Left renal cortex interstitium (tissue), 4 donors: Measurements from ENCODE around the gene FILIP1L. TPM values are rescaled to one million over a fixed set of nuclear protein-coding genes. Genes with fewer than 3 reads are reported as not detected.

Experiments
- DNase-seq, 4 donors: peaks; one replicate each; pipeline ENCODE4 v3.0.0-alpha.2; 2013; ENCODE audit warnings: low read depth in 4 of 4, low spot score in 2 of 4, missing footprints in 1 of 4
- polyA plus RNA-seq, 4 donors: library from polyadenylated mRNA; unstranded; fragments of 120-200 nt; gene quantifications; one replicate each; pipeline ENCODE4 v1.2.1, GENCODE V29; 2013; ENCODE audit not compliant: insufficient read length in 4 of 4

The FILIP1L gene
- polyA plus RNA-seq, 4 donors: 15.3 to 21.7 (median 17.5) TPM

DNA sequence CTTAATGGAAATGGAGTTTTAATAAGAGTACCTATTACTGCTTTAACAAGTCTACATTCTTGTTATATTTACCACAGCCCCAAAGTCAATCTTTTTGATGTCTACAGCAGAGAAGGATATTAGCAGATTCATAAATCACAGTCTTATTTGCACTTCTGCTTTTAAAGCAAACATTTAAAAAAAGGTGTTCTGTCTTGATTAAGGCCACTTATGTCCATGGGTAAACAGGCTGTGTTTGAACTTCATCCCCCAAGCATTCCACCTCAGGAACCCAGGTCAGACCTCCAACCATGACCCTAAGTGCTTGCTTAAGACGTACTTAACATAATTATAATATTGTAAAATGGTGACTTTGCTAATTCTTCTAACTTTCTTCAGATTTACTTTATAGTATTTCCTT lies 183.2 kb downstream of the FILIP1L start:
- DNase-seq: no peak

GRCh38 chr3:99929745-99930139 lies 184.6 kb downstream of the FILIP1L start:
- DNase-seq: no peak

DNA sequence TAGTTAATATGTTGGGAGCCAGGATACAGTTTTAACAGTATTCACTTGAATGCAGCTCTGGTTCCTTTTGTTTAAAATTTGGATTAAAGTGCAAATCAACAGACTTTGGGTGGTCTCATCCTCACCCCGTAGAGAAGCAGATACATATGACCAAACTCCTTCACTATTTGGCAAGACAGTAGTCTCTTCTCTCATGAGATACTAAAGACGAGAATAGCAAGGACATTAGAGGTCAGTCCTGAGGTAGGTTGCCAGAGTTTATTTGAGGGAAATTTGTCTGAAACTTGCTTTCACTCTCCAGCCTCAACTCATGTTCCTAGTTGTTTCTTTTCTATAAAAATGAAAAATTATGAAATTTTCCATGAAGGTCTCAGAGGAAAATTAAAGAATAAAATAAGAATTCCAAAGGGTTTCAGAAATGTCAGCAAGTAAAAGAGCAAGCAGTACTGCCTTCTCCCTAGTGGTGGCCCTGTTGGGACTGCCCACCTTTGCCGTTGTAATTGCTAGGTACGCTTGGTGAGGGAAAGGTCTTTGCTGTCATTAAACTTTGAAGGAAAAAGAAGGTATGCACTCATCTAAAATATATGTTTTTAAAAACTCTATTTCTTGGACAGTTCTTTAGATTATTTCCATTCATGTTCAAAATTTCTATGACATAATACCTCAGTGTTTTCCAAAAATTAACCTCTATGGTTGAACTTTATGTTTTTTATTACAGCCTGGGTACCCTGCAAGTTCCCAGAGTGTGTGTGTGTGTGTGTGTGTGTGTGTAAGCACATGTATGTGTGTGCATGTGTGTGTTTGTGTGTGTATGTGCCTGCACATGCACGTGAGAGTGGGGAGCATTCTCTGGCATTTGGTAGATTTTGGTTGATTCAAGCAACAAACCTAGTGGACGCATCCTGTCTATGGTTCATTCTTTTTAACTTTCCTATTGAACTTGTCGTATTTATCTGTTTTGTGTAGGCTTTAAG lies 185.2 kb downstream of the FILIP1L start:
- no peak for DNase-seq

DNA sequence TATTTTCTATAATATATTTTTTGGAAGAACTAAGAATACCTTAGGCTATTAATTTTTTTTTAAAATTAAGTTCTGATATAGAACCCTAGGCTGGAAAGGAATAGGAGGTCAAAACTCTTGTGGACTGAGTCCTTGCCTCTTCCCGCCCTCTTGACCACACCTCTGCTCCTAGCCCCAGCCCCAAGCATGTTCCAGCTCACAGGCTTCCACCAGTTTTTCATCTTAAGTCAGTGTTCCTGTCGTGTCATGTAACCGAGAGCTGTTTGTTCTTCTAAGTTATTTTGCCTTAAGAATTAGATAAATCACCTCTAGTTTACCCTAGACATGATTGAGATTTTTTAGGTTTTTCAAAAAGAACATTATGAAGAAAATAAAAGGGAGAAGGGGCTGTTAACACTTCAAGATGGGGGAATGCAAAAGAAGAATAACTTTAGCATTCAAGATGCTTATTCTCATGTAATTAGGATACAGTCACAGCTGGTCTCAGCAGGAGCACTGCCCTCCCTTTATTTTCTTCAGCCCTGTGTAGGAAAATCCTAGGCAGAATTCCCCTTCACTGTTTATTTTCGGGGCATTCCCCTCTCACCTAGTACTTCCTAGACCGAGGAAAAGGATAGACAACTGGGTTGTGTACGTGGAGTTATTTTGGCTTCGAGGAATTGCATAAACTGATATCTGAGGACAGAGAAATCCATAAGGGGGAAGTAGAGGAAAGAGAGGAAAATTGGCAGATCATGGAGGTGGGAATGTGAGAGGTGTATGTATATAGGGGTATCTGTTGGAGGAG lies 186.4 kb downstream of the FILIP1L start:
- DNase-seq: no peak

DNA sequence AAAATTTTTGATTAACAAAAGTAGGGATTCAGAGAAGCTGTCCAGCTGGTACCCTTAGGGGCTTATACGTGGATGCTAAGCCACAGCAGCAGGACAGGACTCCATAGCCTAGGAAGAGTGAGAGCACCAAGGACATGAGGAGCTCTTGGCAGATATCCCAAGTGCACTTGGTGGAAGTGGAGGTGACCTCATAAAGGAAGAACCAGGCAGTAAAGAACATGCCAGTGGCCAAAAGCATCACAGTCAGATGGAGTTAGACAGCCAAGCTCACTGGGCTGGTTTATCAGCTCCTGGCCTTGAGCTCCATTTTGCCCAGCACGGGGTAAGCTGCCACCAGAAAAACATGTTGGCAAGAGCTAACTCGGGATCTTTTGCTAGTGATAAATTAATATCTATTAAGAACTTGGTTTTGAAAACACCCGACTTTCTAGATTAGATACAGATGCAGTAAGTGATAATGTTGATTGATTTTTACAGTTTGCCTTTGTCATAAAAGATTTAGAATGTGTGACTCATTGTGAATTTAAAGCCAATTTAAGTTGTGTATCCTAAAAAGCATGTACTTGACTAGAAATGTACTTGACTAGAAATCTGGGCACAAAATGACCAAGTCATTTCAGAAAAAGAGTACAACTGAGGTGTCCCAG lies 188.6 kb downstream of the FILIP1L start:
- DNase-seq: no peak

- no peak for DNase-seq
Measured at GRCh38 chr3:99923873-99924272, 190.4 kb downstream of the FILIP1L start.

DNA sequence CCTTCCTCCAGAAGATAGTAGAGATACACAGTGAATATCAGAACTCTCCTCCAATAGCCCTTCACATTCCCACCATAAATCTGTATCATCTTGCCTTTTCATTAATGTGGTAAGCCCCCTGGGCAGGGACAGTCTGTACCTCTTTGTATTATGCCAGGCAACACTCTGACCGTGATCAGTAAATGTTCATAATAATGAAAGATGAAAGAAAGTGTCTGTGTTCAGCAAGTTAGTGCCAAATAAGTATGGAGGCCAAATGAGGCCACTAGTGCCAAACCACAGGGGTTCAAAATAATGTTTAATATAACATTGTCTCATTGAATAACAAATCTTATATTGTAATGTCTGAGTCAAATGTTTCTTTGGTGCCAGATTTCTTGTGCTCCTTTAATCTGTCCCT lies 192.3 kb downstream of the FILIP1L start:
- DNase-seq: no peak

DNA sequence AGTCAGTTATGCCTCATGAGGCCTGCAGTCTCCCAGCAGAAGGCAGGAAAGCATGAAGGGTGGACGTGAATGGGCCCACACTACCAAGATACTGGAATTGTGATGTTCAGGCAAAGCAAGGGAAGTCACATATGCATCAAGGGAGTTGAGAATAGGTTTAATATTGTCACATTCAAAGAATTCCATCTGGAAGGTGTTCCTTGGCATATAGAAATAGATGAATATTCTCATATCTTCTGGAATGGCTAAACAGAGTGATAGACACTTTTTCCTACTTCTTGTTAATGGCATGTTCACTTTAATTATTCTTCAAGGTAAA lies 193.0 kb downstream of the FILIP1L start:
- no peak for DNase-seq

- no peak for DNase-seq
Measured at GRCh38 chr3:99920481-99921376, 193.6 kb downstream of the FILIP1L start.

DNA sequence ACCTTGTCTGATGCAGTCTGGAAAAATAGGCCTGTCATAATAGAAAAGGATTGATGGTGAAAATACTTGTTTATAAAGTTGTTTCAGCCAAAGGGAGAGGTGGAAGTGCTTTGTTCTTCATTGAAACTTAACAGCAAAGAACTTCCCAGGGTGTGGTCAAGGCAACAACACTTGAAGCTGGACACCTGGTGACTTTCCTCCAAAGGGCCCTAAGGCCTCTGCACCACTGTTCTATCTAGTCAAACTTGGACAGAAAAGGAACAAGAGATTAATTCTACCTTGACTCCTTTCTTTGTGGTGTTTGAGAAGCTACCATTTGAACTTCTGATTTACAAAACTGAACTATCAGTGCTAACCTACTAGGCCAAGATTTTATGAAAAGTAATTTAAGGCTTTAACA lies 194.6 kb downstream of the FILIP1L start:
- DNase-seq: no peak

- DNase-seq: no peak
Measured at GRCh38 chr3:99918715-99919114, 195.6 kb downstream of the FILIP1L start.

DNA sequence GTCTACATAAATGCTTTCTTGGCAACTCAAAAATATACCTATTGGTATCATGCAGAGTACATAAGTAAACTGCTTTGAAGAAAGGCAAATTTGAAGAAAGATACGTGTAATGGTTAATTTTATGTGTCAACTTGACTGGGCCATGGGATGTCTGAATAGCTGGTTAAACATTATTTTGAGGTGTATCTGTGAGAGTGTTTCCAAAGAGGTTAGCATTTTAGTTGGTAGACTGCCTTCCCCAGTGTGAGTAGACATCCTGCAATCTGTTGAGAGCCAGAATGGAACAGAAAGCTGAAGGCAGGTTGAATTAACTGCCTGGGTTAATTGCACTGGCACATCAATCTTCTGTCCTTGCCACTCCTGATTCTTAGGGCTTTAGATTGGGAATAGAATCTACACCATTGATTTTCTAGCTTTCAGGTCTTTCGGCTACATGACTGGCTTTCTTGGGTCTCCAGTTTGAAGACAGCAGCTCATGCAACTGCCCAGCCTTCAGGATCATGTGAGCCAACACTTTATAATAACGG lies 198.3 kb downstream of the FILIP1L start:
- no peak for DNase-seq

GRCh38 chr3:99911433-99911832 lies 202.9 kb downstream of the FILIP1L start:
- DNase-seq: no peak

- DNase-seq: no peak
Measured at GRCh38 chr3:99910752-99911290, 203.5 kb downstream of the FILIP1L start.

- DNase-seq: no peak
Measured at GRCh38 chr3:99909714-99910495, 204.4 kb downstream of the FILIP1L start.

DNA sequence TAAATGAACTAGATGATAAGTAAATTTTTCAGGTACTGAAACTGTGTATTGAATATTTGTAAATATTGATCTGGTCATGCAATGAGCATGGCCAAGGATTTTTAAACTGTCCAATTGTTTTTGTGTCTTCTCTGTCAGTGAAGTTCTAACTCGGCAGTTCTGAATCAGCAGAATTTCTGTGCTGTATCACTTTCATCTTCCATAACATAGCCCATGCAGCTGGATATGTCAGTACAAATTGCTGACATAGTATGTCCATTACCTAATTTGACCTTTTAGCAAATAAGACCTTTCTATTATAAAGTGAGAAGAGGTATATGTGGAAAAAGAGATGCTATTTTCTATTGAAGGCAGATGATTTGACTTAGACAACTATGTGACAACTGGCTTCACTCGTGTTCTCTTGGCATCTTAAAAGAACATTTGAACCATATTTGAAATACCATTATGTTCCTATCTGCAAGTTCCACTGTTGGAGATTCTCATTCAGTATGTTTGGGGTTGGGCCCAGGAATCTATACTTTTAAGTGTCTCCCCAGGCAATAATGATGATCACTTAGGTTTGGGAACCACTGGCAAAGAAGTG lies 206.2 kb downstream of the FILIP1L start:
- DNase-seq: no peak

DNA sequence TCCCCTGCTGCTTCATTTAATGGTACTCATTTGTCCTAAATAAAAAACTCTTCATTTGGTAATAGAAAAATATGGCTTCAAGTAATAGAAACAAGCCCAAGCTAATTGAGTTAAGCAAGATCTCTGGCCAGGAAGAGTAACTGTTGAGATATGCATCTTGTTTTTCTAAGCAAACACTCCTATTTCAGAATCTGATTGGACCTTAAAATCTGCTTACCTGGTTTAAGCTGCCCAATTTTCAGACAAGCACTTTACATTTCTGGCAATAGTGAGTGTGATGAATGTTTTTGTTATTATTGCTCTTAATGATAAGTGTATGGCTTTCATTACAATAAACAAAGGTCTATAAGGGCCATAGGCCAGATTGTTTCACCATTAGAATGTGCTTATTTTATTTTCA lies 210.4 kb downstream of the FILIP1L start:
- DNase-seq: no peak

DNA sequence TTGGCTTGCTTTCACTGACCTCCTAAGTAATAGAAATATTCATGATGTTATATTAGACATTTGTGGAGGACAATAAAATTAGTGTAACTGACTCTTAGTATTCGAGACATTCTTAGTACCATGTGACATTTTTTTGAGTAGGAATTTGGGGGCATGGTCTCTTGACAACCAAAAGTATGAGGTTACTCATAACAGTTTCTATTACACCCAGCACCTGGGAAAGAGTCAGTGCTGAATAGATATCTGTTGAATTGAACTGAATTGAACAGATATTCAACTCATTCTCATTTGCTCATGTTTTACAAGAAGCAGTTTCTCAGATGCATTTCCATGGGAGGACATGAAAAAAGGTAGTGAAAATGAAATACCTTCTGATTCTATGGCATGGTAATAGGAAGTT lies 212.2 kb downstream of the FILIP1L start:
- DNase-seq: no peak
